Breast epithelium (tissue), 3 donors: ENCODE results near the gene BTBD6.

Source experiments
- CTCF ChIP-seq, 3 donors: fragments of 450-650 bp; IDR thresholded peaks; one replicate each; pipeline ENCODE4 v1.5.1; 2016 to 2017; ENCODE audit warnings: antibody characterized with exemption in 3 of 3, mild to moderate bottlenecking in 3 of 3, moderate library complexity in 3 of 3
- POLR2AphosphoS5 ChIP-seq, 3 donors: sonication (generic); formaldehyde crosslinking; IDR thresholded peaks; one replicate each; pipeline ENCODE4 v1.6.1; 2017; ENCODE audit warnings: antibody characterized with exemption in 3 of 3

DNA sequence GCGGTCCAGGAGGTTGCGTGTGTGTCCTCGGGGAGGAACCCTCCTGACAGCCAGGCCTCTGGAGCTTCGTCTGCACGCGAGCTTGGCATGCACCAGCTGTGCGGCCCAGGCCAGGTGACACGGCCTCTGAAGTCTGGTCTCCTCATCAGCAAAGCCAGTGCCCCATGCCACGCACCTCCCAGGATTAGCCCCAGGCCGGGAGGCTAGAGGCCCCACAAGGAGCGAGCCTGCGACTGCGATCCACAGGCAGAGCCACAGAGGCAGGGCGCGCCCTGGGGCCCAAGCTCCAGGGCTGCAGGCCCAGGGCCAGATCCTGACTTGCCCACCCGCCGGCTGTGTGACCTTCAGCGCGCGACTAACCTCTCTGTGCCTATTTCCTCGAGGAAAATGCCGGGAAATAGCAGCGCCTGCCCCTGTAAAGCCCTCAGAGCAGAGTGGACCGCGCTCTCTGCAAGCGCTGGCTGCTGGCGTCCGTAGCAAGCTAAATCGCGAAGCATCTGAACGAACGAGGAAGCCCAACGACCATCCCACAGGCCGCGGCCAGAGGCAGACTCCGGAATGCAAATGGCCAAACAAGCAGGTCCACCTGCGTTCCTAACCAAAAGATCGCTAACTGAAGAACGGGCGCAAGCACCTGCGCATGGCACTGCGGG, 492 bp upstream of the BTBD6 start:
- TF ChIP-seq POLR2AphosphoS5 (IDR thresholded peaks at IDR 0.05): no peak
- no peak for TF ChIP-seq CTCF (IDR thresholded peaks at IDR 0.05)
